ENCODE results near the gene ANTXRL. TPM values are rescaled to one million over a fixed set of nuclear protein-coding genes. Genes with fewer than 3 reads are reported as not detected.

Gene ANTXRL
- total RNA-seq, 2 experiments from 2014 or later = not detected

DNA sequence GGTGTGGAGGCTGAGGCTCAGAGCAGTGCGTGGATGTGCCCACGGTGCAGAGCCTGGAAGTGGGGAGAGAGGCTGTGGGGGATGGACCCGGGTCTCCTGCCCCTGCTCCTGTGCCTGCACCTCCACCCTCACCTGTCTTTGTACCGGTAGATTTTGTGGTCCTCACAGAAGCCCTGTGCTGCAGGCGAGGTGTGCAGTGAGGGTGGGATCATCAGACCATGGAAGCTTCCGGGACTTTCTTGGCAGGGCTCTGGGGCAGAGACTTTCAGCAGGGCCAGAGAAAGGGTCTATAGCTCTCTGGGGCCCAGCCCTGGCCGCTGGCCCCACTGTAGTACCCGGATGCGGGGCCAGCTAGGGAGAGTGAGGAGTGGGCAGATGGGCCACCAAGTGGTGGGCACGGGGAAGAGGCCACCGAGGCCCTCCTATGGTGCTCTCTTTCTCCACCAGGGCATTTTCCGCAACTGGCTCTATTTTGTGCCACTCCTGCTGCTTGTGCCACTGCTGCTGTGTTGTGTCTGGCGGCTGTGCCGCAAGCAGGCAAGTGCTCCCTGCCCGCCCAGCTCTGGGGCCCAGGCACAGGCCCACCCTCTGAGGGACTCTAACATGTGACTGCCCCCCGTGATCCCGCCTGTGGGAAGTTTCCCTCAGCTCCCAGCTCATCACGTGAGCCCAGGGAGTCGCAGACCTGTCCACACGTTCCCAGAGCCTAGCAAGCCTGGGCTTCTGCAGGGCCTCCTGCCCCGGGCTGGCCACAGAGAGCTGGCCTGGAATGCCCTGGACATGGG, 22.1 kb downstream of the ANTXRL start:
- no peaks in the 10 kb centered on the region for H3K27me3 Mint-ChIP-seq
- Histone ChIP-seq H3K4me3 (ENCODE audit: low read length) (no peak overlapping the region), H3K36me3 (ENCODE audit: insufficient read depth, low read length) (no peaks in the 10 kb centered on the region), H3K27ac (ENCODE audit: low read depth in 1 of 2, low read length in 2 of 2) (no peak overlapping the region), H3K27me3 (ENCODE audit: control insufficient read depth in 1 of 2, insufficient read depth in 2 of 2, low read length in 2 of 2) (no peaks in the 10 kb centered on the region), H3K4me1 (ENCODE audit: insufficient read depth, low read length) (no peaks in the 10 kb centered on the region), H3K9me3 (ENCODE audit: control insufficient read depth in 1 of 2, insufficient read depth in 1 of 2, low read length in 2 of 2) (no peaks in the 10 kb centered on the region)
- no peak for ATAC-seq (ENCODE audit: poor library complexity)
- no peak overlapping the region for H3K4me3 Mint-ChIP-seq
- intact Hi-C loops (cut with DNase I, micrococcal nuclease) = loop anchor here in 1 of 2 experiments (5.0 kb wide), 1 partner anchor 67 kb away; no protein-coding TSS in a partner anchor
- no peak for DNase-seq
- POLR2A ChIA-PET = no interaction called here
- CTCF ChIA-PET = no interaction called here
- H3K27ac Mint-ChIP-seq = no peak overlapping the region
- no peaks in the 10 kb centered on the region for H3K9me3 Mint-ChIP-seq
- H3K4me1 Mint-ChIP-seq (ENCODE audit: low read depth) = no peaks in the 10 kb centered on the region
- no peak for TF ChIP-seq CTCF (IDR thresholded peaks at IDR 0.05)
- H3K36me3 Mint-ChIP-seq (ENCODE audit: low read depth) = no peaks in the 10 kb centered on the region

GRCh38 chr10:46309511-46310142, 22.8 kb downstream of the ANTXRL start:
- H3K27me3 Mint-ChIP-seq = no peaks in the 10 kb centered on the region
- H3K36me3 ChIP-seq (ENCODE audit: insufficient read depth, low read length) = no peaks in the 10 kb centered on the region
- ChIA-PET POLR2A (no interaction called here), CTCF (no interaction called here)
- no peak overlapping the region for H3K27ac ChIP-seq (ENCODE audit: low read depth in 1 of 2, low read length in 2 of 2)
- no peaks in the 10 kb centered on the region for H3K9me3 Mint-ChIP-seq
- no peaks in the 10 kb centered on the region for H3K9me3 ChIP-seq (ENCODE audit: control insufficient read depth in 1 of 2, insufficient read depth in 1 of 2, low read length in 2 of 2)
- no peak for DNase-seq
- H3K4me3 ChIP-seq (ENCODE audit: low read length) = no peak overlapping the region
- H3K27me3 ChIP-seq (ENCODE audit: control insufficient read depth in 1 of 2, insufficient read depth in 2 of 2, low read length in 2 of 2) = no peaks in the 10 kb centered on the region
- no peak overlapping the region for H3K27ac Mint-ChIP-seq
- ATAC-seq (ENCODE audit: poor library complexity) = no peak
- no peak for TF ChIP-seq CTCF (IDR thresholded peaks at IDR 0.05)
- no peaks in the 10 kb centered on the region for H3K36me3 Mint-ChIP-seq (ENCODE audit: low read depth)
- intact Hi-C loops (cut with DNase I, micrococcal nuclease) = loop anchor here in 1 of 2 experiments (5.0 kb wide), 1 partner anchor 67 kb away; no protein-coding TSS in a partner anchor
- no peaks in the 10 kb centered on the region for H3K4me1 Mint-ChIP-seq (ENCODE audit: low read depth)
- H3K4me3 Mint-ChIP-seq = no peak overlapping the region
- H3K4me1 ChIP-seq (ENCODE audit: insufficient read depth, low read length) = no peaks in the 10 kb centered on the region

DNA sequence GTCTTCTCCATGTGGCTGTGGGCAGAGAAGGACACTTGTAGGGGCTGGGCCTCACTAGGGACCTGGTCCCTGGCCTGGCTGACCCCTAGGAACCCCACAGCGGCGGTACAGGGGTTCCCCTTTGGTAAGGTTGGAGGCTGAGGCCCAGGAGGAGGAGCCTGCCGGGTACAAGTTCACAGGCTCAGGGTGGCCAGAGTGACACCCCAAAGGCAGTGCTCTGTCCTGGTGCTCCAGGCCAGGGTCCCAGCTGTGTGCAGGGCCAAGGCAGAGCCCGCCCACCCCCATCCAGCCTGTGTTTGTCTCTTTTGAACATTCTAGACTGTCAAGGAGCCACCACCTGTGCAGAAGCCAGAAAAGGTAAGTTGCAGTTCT, 23.3 kb downstream of the ANTXRL start:
- Histone ChIP-seq H3K4me3 (ENCODE audit: low read length) (no peak overlapping the region), H3K9me3 (ENCODE audit: control insufficient read depth in 1 of 2, insufficient read depth in 1 of 2, low read length in 2 of 2) (no peaks in the 10 kb centered on the region), H3K27me3 (ENCODE audit: control insufficient read depth in 1 of 2, insufficient read depth in 2 of 2, low read length in 2 of 2) (no peaks in the 10 kb centered on the region), H3K4me1 (ENCODE audit: insufficient read depth, low read length) (no peaks in the 10 kb centered on the region), H3K36me3 (ENCODE audit: insufficient read depth, low read length) (no peaks in the 10 kb centered on the region), H3K27ac (ENCODE audit: low read depth in 1 of 2, low read length in 2 of 2) (no peak overlapping the region)
- intact Hi-C loops (cut with DNase I, micrococcal nuclease) = no loop called here
- H3K9me3 Mint-ChIP-seq = no peaks in the 10 kb centered on the region
- H3K4me3 Mint-ChIP-seq = no peak overlapping the region
- ATAC-seq (ENCODE audit: poor library complexity) = no peak
- DNase-seq = no peak
- CTCF ChIA-PET = no interaction called here
- H3K27me3 Mint-ChIP-seq = no peaks in the 10 kb centered on the region
- TF ChIP-seq CTCF (IDR thresholded peaks at IDR 0.05) = no peak
- no peaks in the 10 kb centered on the region for H3K4me1 Mint-ChIP-seq (ENCODE audit: low read depth)
- POLR2A ChIA-PET = no interaction called here
- H3K36me3 Mint-ChIP-seq (ENCODE audit: low read depth) = no peaks in the 10 kb centered on the region
- H3K27ac Mint-ChIP-seq = no peak overlapping the region

All from CD4-positive, alpha-beta T cell (primary cell).